IPS-15b (cell line): ENCODE data around the gene BACH2.

Experiments
- H3K27me3 ChIP-seq: one replicate; pipeline ENCODE4 v1.6.1; 2013; ENCODE audit warnings: low read length; ENCODE audit not compliant: control insufficient read depth, insufficient read depth
- H3K36me3 ChIP-seq: one replicate; pipeline ENCODE4 v1.6.1; 2013; ENCODE audit warnings: low read length; ENCODE audit not compliant: control insufficient read depth, insufficient read depth
- H3K4me1 ChIP-seq: one replicate; pipeline ENCODE4 v1.6.1; 2013; ENCODE audit warnings: mild to moderate bottlenecking, low read length; ENCODE audit not compliant: control insufficient read depth, insufficient read depth
- H3K4me3 ChIP-seq: one replicate; pipeline ENCODE4 v1.5.1; 2013; ENCODE audit warnings: low read depth, low read length
- H3K9ac ChIP-seq: one replicate; pipeline ENCODE4 v1.6.1; 2013; ENCODE audit warnings: low read depth, mild to moderate bottlenecking, low read length
- H3K9me3 ChIP-seq: one replicate; pipeline ENCODE4 v1.6.1; 2013; ENCODE audit warnings: mild to moderate bottlenecking, low read length; ENCODE audit not compliant: control insufficient read depth, insufficient read depth

Gene BACH2

DNA sequence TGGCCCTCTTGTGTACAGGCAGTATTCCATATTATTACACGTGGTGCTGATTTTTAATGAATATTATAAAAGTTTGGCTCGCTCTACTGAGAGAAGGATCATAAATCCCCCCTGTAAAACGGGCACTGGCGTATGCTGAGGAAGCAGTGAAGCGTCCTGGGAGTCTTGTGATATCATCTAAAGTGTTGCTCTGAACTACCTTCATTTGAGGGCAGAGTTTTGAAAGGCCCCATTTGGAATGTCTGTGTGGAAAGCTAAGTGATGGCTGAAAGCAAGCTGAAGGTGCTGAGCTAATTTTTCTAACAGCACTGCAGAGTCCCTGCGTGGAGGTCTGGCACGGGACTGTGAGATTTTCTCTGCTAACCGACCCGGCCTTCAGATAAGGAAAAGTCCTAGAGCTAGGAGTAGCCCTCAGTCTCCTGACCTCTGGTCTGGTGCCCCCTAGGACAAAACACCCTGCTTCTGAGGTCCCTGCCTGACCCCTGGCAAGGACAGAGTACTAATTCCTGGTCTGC lies 1.3 kb upstream of the BACH2 start:
- Histone ChIP-seq H3K27me3 (peaks cover 37% of the 10 kb centered on the region), H3K9ac (no peak overlapping the region), H3K4me3 (no peak overlapping the region), H3K36me3 (no peaks in the 10 kb centered on the region), H3K9me3 (no peaks in the 10 kb centered on the region), H3K4me1 (peaks cover 11% of the 10 kb centered on the region)

DNA sequence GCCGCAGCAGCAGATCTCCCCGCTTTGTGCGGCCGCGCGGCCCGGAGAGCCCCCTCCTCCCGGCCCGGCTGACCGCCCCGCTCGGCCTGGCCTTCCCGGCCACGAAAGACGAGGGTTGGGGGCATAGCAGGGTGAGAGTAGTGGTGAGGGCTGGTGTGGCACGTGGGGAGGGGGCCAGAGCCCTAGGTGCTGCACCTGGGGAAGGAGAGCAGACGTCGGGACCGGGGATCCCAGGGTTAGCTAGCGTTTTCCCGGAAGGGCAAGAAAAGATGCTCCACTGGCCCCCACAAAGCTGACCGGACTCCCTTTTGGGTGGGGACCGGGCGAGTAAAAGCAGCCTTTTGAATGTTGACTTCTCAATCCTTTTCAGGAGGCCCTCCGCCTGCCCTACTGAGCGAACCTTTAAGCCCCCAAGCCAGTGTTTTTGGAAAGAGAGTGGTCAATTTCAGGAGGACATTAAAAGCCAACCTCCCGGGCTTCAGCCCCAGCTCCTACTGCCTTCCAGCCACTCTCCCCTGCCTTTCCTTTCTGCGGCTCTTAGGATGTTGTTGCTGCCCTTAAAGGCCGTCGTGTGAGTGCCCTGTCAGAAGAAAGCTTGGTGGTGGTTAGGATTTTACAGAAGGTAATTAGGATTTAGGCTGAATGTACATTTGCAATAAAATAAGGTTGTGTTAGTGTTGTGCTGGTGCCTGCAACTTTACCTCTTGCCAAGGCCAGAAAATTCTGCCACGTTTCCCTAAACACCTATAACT lies 648 bp upstream of the BACH2 start:
- H3K4me3 ChIP-seq: peak overlapping the region; percentile 78
- peaks cover 38% of the 10 kb centered on the region for H3K27me3 ChIP-seq

DNA sequence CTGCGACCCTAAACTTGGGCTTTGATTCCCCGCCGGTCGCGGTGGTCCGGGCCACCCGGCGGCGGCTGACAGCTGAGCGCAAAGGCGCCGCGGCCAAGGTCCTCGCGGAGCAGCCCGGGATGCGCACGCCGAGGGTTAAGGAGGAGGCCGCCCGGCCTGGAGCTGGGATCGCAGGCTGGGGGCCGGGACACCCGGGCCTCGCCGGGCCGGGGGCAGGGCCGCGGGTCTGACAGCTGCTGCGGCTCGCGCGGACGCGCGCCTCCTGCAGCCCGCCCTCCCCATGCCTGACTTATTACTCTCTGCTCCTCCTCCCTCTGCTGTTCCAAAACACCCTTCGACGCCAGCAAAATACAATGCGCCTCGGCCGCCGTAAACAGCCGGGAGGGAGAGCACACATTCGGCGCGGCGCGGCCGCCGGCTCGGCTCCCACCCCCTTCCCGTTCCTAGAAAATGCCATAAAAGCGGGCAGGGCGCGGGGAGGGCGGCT lies 746 bp downstream of the BACH2 start:
- no peaks in the 10 kb centered on the region for H3K36me3 ChIP-seq
- H3K27me3 ChIP-seq: peaks cover 38% of the 10 kb centered on the region
- peak overlapping the region; percentile 75 for H3K4me3 ChIP-seq
- H3K4me1 ChIP-seq: peaks cover 11% of the 10 kb centered on the region
- H3K9me3 ChIP-seq: no peaks in the 10 kb centered on the region
- H3K9ac ChIP-seq: no peak overlapping the region

More for the DNA sequence above, 648 bp upstream of the BACH2 start:
- Histone ChIP-seq H3K9me3 (no peaks in the 10 kb centered on the region), H3K4me1 (peaks cover 11% of the 10 kb centered on the region), H3K9ac (peak overlapping the region; percentile 80), H3K36me3 (no peaks in the 10 kb centered on the region)

DNA sequence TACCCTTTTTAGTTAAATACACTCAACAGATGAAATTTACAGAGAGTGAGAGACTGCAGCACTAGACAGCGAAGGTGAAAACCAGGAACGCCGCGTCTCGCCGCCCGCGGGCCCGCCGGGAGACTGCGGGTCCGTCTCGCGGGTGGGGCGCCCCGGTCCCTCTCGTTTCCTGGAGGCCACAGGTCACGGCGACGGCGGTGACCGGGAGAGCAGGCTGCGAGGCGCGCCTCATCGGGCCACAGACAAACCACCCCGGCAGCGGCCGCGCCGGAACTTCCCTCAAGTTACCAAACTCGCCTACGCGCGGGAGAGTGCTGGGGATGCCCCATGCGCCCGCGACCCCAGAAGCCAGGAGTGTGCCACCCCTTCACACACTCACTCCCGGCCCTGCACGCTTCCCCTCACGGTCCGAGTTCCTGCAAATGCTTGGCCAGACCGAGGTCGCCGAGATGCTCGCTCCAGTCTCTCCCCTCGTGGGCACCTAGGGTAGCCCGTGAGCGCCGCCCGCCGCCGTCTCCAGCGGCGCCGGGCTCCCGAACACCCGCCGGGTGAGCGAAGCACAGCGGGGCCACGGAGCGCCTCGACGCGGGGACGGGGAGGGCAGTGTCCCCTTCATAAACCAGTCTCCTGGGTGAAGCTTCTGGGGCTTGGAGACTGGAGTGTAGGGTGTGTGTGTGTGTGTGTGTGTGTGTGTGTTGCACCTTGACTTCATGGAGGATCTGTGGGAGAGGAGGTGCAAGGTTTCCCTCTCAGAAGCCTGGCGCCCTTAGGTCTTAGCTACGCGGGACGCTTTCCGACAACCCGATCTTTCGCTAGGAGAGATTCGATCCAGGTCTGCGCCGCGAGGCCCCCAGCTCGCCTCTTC lies 1.4 kb downstream of the BACH2 start:
- Histone ChIP-seq H3K36me3 (no peaks in the 10 kb centered on the region), H3K27me3 (peaks cover 38% of the 10 kb centered on the region), H3K9me3 (no peaks in the 10 kb centered on the region), H3K9ac (no peak overlapping the region), H3K4me1 (peaks cover 11% of the 10 kb centered on the region), H3K4me3 (peak overlapping the region; percentile 75)

DNA sequence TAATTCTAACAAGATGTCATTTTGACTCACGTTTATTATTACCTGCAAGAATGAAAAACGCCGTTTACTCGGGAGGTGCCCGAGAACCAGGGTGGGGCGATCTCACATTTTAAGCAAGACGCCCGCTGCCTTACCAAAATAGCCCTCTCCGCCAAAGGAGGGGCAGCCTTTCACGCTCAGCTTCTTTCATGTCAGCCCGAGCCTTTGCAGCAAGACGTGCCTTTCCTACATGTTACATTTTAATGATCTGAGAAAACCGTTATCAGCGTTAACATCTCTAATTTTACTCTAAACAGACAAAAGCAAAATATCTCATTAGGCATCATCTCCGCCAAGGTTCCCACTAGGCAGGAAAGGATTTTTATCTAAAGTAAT lies 2.0 kb downstream of the BACH2 start:
- Histone ChIP-seq H3K9me3 (no peaks in the 10 kb centered on the region), H3K4me1 (peaks cover 11% of the 10 kb centered on the region), H3K4me3 (peak overlapping the region; percentile 75), H3K9ac (no peak overlapping the region), H3K27me3 (peaks cover 38% of the 10 kb centered on the region), H3K36me3 (no peaks in the 10 kb centered on the region)

DNA sequence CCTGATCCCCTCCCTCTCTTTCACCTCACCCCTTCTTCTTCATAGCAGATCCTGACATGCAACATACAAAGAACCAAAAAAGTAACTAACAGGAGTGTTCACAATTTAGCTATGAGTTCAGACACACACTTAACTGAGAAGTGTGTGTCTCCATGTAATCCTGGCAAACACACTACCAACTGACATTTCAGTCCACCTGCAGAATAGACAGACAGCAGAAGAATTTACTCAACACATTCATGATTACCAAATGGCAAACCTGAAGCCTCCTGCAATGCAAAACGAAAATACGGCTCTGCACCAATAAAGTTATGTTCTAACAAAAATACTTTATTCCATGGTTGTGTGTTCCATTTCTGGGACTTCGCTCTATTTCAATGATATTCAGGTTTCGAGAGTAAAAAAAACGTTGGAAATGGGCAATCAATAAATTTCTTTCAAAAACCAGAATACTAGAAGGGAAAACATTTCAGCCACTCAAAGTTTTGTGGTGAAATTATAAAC lies 2.6 kb downstream of the BACH2 start:
- H3K27me3 ChIP-seq: peaks cover 38% of the 10 kb centered on the region
- H3K4me3 ChIP-seq: peak overlapping the region; percentile 75
- H3K9me3 ChIP-seq: no peaks in the 10 kb centered on the region
- H3K36me3 ChIP-seq: no peaks in the 10 kb centered on the region
- H3K4me1 ChIP-seq: peaks cover 11% of the 10 kb centered on the region
- H3K9ac ChIP-seq: no peak overlapping the region

DNA sequence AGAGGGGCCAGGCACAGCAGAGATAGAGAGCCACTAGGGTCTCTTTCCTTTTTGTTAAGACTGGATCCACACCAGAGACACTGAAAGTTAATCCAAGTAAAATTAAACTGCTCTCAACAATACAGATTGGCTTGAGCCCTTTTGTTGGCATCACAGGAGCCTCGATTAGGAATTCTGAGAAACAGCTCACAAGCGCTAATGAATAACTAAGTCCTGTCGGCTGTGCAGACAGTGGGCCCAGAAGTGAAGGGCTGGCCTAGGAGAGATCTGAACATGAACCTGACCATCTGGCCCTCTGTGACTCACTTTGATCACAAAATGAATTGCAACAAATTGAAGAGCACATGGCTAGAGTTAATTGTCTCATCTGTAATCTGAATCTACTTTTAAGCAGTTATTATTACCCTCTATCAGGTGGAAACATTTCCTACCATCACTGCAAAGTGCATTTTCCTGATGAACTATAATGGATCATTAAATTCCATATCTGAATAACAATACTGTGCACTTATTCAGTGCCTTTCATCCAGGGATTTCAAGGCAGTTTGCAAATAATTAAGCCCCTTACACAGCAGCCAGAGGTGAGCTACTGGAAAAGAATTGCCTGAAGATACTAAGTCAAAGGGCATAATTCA lies 3.2 kb downstream of the BACH2 start:
- Histone ChIP-seq H3K36me3 (no peaks in the 10 kb centered on the region), H3K9ac (no peak overlapping the region), H3K4me3 (no peak overlapping the region), H3K9me3 (no peaks in the 10 kb centered on the region), H3K27me3 (peaks cover 36% of the 10 kb centered on the region), H3K4me1 (peaks cover 12% of the 10 kb centered on the region)

DNA sequence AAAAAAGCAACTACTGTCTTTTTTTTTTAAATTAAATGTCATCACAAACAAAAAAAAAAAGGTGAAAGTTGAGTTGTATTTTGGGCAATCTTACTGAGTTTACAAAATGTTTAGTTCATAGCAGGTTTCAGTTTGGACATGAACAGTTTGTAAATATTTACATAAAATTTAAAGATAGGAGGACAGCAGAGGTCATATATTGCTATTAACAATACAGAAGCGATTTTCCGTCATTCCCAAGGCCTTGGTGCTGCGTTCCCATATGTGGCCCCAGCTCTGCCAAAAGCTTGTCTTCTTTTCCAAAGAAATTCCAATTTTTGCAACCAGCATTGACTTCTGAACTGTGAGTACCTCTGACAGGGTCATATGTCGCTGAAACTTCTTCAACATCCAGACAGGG lies 5.1 kb downstream of the BACH2 start:
- Histone ChIP-seq H3K9ac (no peak overlapping the region), H3K36me3 (no peaks in the 10 kb centered on the region), H3K9me3 (no peaks in the 10 kb centered on the region), H3K4me3 (no peak overlapping the region), H3K27me3 (peaks cover 28% of the 10 kb centered on the region), H3K4me1 (peaks cover 22% of the 10 kb centered on the region)

DNA sequence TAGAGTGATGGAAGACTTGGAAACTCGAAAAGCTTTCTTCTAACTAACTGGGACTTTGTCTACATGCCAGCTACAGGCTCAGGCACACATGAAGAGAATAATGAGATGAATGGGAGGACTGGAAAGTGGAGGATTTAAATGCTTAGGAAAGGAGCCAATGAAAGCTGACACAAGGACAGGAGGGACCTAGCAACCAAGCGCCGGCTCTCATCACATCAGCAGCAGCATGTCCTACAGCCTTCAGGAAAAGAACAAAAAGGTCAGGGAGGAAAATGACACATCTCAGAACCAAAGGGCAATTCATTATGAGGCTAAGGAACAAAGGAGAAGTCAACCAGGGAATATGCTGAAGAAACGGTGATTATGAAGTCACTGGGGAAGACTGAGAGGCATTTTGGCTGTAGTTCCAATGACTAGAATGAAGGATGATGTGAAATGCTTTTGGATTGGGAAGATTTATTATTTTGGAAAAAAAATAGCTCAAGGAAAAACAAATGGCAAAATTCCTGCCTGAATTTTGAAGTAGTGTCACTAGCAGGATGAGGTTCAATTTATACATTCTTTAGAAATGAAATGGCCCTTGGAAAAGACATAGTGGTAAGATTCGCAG lies 5.7 kb downstream of the BACH2 start:
- Histone ChIP-seq H3K9me3 (no peaks in the 10 kb centered on the region), H3K36me3 (no peaks in the 10 kb centered on the region), H3K4me1 (peaks cover 28% of the 10 kb centered on the region), H3K4me3 (no peak overlapping the region), H3K27me3 (peaks cover 28% of the 10 kb centered on the region), H3K9ac (no peak overlapping the region)

DNA sequence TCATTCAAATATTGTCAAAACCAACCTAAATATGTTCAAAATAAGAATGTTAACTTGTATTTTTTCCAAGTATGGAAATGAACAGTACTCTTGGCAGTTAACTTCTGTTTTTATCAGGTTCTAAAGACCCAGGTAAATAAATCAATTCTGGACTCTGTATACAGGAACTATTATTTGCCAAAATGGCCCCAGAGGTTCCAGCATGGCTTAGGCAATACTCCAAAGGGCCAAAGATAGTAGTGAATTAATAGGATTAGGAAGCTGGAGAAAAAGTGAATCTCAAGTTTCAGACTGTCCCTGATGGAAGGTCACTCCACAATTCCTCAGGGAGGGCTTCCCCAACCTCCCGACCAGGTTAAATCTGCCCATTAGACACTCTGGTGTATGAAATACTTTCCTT lies 6.7 kb downstream of the BACH2 start:
- Histone ChIP-seq H3K4me3 (no peak overlapping the region), H3K9me3 (no peaks in the 10 kb centered on the region), H3K27me3 (peaks cover 21% of the 10 kb centered on the region)

DNA sequence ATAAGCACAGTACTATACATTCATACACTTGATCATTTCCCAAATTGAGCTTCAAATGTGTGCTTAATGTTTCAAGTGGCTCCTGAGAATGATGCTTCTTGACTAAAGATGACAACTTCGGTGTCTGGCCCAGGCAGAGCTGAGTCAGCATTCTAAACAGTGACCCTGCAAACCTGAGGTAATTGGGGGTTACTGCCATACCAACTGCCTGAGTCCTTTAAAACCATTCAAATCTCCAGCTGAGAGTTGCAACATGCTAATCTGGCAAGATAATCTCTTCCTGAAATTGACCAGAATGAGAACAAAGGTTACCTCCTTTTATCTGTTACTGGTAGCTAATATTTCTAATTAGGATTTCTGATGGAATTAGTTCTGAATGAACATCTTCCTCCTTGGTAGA lies 8.2 kb downstream of the BACH2 start:
- no peaks in the 10 kb centered on the region for H3K9me3 ChIP-seq
- peaks cover 6% of the 10 kb centered on the region for H3K27me3 ChIP-seq
- H3K4me3 ChIP-seq: no peak overlapping the region
- no peaks in the 10 kb centered on the region for H3K36me3 ChIP-seq
- H3K4me1 ChIP-seq: peaks cover 30% of the 10 kb centered on the region
- H3K9ac ChIP-seq: no peak overlapping the region

More for the DNA sequence above, 6.7 kb downstream of the BACH2 start:
- Histone ChIP-seq H3K9ac (no peak overlapping the region), H3K36me3 (no peaks in the 10 kb centered on the region), H3K4me1 (peaks cover 30% of the 10 kb centered on the region)
